HCT116 (cell line): ENCODE measurements around the gene CIB4. TPM values are rescaled to one million over a fixed set of nuclear protein-coding genes. Genes with fewer than 3 reads are reported as not detected.

ENCODE experiments used
- ATAC-seq: fragments of 200-7000 bp; cut with Tn5 transposase; 2 replicates; pipeline ENCODE4 v1.9.1; 2020; ENCODE audit warnings: mild to moderate bottlenecking, moderate library complexity
- BruUV-seq: library from RNA; stranded (reverse); fragments of 400-500 nt; replicated peaks from 2 replicates; lab custom pipeline; 2021; lab: Mats Ljungman, UMichigan
- CTCF ChIA-PET: fragments of 300-600 bp; sonication (Branson Sonifier 250); formaldehyde crosslinking; loops from one replicate; lab custom pipeline; 2021; ENCODE audit warnings: antibody characterized with exemption; lab: Charles Lee
- POLR2A ChIA-PET: fragments of 300-600, 350-600 bp; sonication (Branson Sonifier 250); formaldehyde crosslinking; loops from one replicate; lab custom pipeline; 2021; ENCODE audit warnings: antibody characterized with exemption; lab: Charles Lee
- RAD21 ChIA-PET, 2 experiments: fragments of 300-600 bp; sonication (Branson Sonifier 250); formaldehyde crosslinking; loops; one replicate each; lab custom pipeline; 2023; ENCODE audit warnings: low total read pairs in 2 of 2; ENCODE audit not compliant: uncharacterized antibody in 2 of 2, unreplicated experiment in 2 of 2, low non-redundant PET in 1 of 2; lab: Charles Lee
- DNase-seq: peaks from one replicate; pipeline ENCODE4 v3.0.0-alpha.2; 2010; ENCODE audit warnings: low read depth, low spot score
- H2AFZ ChIP-seq: fragments of 200-600 bp; shearing (Covaris generic), sonication (generic); 2 replicates; pipeline ENCODE4 v1.6.1; 2017; ENCODE audit warnings: low read depth, mixed run types, mixed read lengths, antibody characterized with exemption, low read length; ENCODE audit not compliant: poor library complexity, severe bottlenecking
- H3K27ac ChIP-seq: 2 replicates; pipeline ENCODE4 v1.5.1; 2012; ENCODE audit warnings: low read depth, low read length
- H3K27me3 ChIP-seq: fragments of 200-600 bp; sonication (generic); 2 replicates; pipeline ENCODE4 v1.6.1; 2016; ENCODE audit warnings: mixed run types, low read length, mixed read lengths; ENCODE audit not compliant: insufficient read depth
- H3K36me3 ChIP-seq, 2 experiments: fragments of 200-500 bp in 1 of 2; fragments of 200-600 bp in 1 of 2; sonication (Bioruptor generic) in 1 of 2; sonication (generic) in 1 of 2; 2 replicates each; pipeline versions ENCODE4 v1.5.1 to v1.6.1; 2014 to 2016; ENCODE audit warnings: low read length in 2 of 2, inconsistent platforms in 1 of 2, mixed read lengths in 1 of 2, mixed run types in 1 of 2; ENCODE audit not compliant: insufficient read depth in 2 of 2, control insufficient read depth in 1 of 2
- H3K4me1 ChIP-seq, 2 experiments: fragments of 200-600 bp in 1 of 2; sonication (generic) in 1 of 2; 2 replicates each; pipeline versions ENCODE4 v1.5.1 to v1.6.1; 2012 to 2017; ENCODE audit warnings: low read length in 2 of 2, inconsistent platforms in 1 of 2, mild to moderate bottlenecking in 1 of 2, mixed read lengths in 1 of 2, mixed run types in 1 of 2, moderate library complexity in 1 of 2; ENCODE audit not compliant: insufficient read depth in 2 of 2, control insufficient read depth in 1 of 2
- H3K4me2 ChIP-seq: fragments of 200-600 bp; sonication (generic); 2 replicates; pipeline ENCODE4 v1.6.1; 2017; ENCODE audit warnings: mixed run types, low read length, mixed read lengths
- H3K4me3 ChIP-seq, 2 experiments: fragments of 200-600 bp in 1 of 2; sonication (generic) in 1 of 2; replicated peaks in 1 of 2; 2 replicates each; pipeline ENCODE4 v1.5.1; 2011 to 2016; ENCODE audit warnings: low read length in 2 of 2, control low read depth in 1 of 2, low read depth in 1 of 2, mild to moderate bottlenecking in 1 of 2, mixed read lengths in 1 of 2, mixed run types in 1 of 2
- H3K79me2 ChIP-seq: fragments of 200-600 bp; sonication (generic); 2 replicates; pipeline ENCODE4 v1.6.1; 2017; ENCODE audit warnings: mild to moderate bottlenecking, mixed run types, low read length, moderate library complexity, mixed read lengths; ENCODE audit not compliant: insufficient read depth
- H3K9ac ChIP-seq: fragments of 200-600 bp; sonication (generic); 2 replicates; pipeline ENCODE4 v1.6.1; 2016; ENCODE audit warnings: low read length, mixed read lengths
- H3K9me2 ChIP-seq: fragments of 200-600 bp; sonication (generic), shearing (Covaris generic); 2 replicates; pipeline ENCODE4 v1.6.1; 2017; ENCODE audit warnings: mixed run types, mild to moderate bottlenecking, moderate library complexity; ENCODE audit not compliant: insufficient read depth
- H3K9me3 ChIP-seq, 2 experiments: fragments of 200-500 bp in 1 of 2; fragments of 200-600 bp in 1 of 2; sonication (Bioruptor generic) in 1 of 2; sonication (generic) in 1 of 2; 2 replicates each; pipeline ENCODE4 v1.6.1; 2014 to 2017; ENCODE audit warnings: low read length in 2 of 2, mixed read lengths in 2 of 2, inconsistent platforms in 1 of 2, low read depth in 1 of 2, mild to moderate bottlenecking in 1 of 2, mixed run types in 1 of 2, moderate library complexity in 1 of 2; ENCODE audit not compliant: control insufficient read depth in 1 of 2, insufficient read depth in 1 of 2
- H4K20me1 ChIP-seq: fragments of 200-600 bp; sonication (generic), shearing (Covaris generic); 2 replicates; pipeline ENCODE4 v1.6.1; 2017; ENCODE audit warnings: mixed run types, mild to moderate bottlenecking, moderate library complexity; ENCODE audit not compliant: insufficient read depth
- CBX3 ChIP-seq: IDR thresholded peaks from 2 replicates; pipeline ENCODE4 v1.6.1; 2012; ENCODE audit warnings: low read depth
- CEBPB ChIP-seq: IDR thresholded peaks from 2 replicates; pipeline ENCODE4 v1.6.1; 2012; ENCODE audit warnings: low read depth
- EGR1 ChIP-seq: IDR thresholded peaks from 2 replicates; pipeline ENCODE4 v1.6.1; 2012; ENCODE audit warnings: low read depth
- EZH2 ChIP-seq: fragments of 200-600 bp; sonication (generic); IDR thresholded peaks from 2 replicates; pipeline ENCODE4 v1.6.1; 2017; ENCODE audit warnings: antibody characterized with exemption, mixed run types
- EZH2phosphoT487 ChIP-seq: fragments of 200-600 bp; IDR thresholded peaks from 2 replicates; pipeline ENCODE4 v1.6.1; 2018; ENCODE audit warnings: antibody characterized with exemption, borderline replicate concordance
- MAX ChIP-seq: IDR thresholded peaks from 2 replicates; pipeline ENCODE4 v1.6.1; 2012
- REST ChIP-seq: IDR thresholded peaks from 2 replicates; pipeline ENCODE4 v1.6.1; 2012; ENCODE audit warnings: low read depth
- SIN3A ChIP-seq: IDR thresholded peaks from 2 replicates; pipeline ENCODE4 v1.6.1; 2012; ENCODE audit warnings: low read depth
- SP1 ChIP-seq: IDR thresholded peaks from 2 replicates; pipeline ENCODE4 v1.6.1; 2012; ENCODE audit warnings: low read depth
- SRF ChIP-seq: IDR thresholded peaks from 2 replicates; pipeline ENCODE4 v1.6.1; 2012; ENCODE audit warnings: low read depth
- YY1 ChIP-seq: IDR thresholded peaks from 2 replicates; pipeline ENCODE4 v1.6.1; 2011; ENCODE audit warnings: low read length, low read depth, moderate library complexity, mild to moderate bottlenecking; ENCODE audit not compliant: insufficient replicate concordance; ENCODE audit errors: extremely low read depth
- ZFX ChIP-seq: fragments of 450-650 bp; IDR thresholded peaks from 2 replicates; pipeline ENCODE4 v1.6.1; 2017
- intact Hi-C: fragments of 100-400 bp; cut with micrococcal nuclease; formaldehyde crosslinking; loops from 2 replicates; pipeline ENCODE4 v1.10.0; 2022
- total RNA-seq: library from RNA; stranded (reverse); gene quantifications from one replicate; pipeline ENCODE4 v1.2.1, GENCODE V29; 2021; ENCODE audit not compliant: unreplicated experiment

The CIB4 gene
- total RNA-seq, 1 experiment from 2014 or later, result not detected

GRCh38 chr2:26621469-26622199 lies 19.5 kb downstream of the CIB4 start:
- CTCF ChIA-PET, result no interaction called here
- intact Hi-C loops, result no loop called here
- H3K9ac ChIP-seq, result no peak overlapping the region
- no peaks in the 10 kb centered on the region for H3K9me3 ChIP-seq
- no TSS peak for BruUV-seq
- no peak overlapping the region for H3K27ac ChIP-seq
- H3K27me3 ChIP-seq, result peaks cover 6% of the 10 kb centered on the region; the same call in 1 of the 2 replicates
- H3K4me1 ChIP-seq, result no peaks in the 10 kb centered on the region
- DNase-seq, result no peak
- POLR2A ChIA-PET, result no interaction called here
- H3K4me2 ChIP-seq, result no peak overlapping the region
- H2AFZ ChIP-seq, result no peak overlapping the region
- ATAC-seq, result no peak
- H3K79me2 ChIP-seq, result no peaks in the 10 kb centered on the region
- H3K4me3 ChIP-seq, result no peak overlapping the region
- TF ChIP-seq YY1 (no peak), CBX3 (no peak), EZH2 (no peak), MAX (no peak), REST (no peak), EZH2phosphoT487 (no peak), EGR1 (no peak), SRF (no peak), SIN3A (no peak), CEBPB (no peak), ZFX (no peak), SP1 (no peak)
- RAD21 ChIA-PET, result no interaction called here
- no peaks in the 10 kb centered on the region for H3K9me2 ChIP-seq
- H3K36me3 ChIP-seq, result no peaks in the 10 kb centered on the region
- H4K20me1 ChIP-seq, result no peaks in the 10 kb centered on the region
